ENCODE measurements around the gene IKZF2.

GRCh38 chr2:213171147-213171546 lies 19.7 kb upstream of the IKZF2 start:
- TF ChIP-seq EZH2phosphoT487 (IDR thresholded peaks at IDR 0.05; ENCODE audit: borderline replicate concordance) (no peak), CTCF (conservative IDR thresholded peaks at IDR 0.05; ENCODE audit: low read length) (no peak)
